IPS-18c (cell line): ENCODE measurements around the gene TAGLN3.
"Not testable (repeated sequence)": the region's sequence is repeated elsewhere in the genome, so short reads cannot be mapped to it uniquely, and the experiment has no call there.

Experiments used
- H3K4me3 ChIP-seq: 2 replicates; pipeline ENCODE4 v1.7.0; 2013; ENCODE audit warnings: low read depth, mild to moderate bottlenecking, low read length, moderate library complexity; ENCODE audit not compliant: insufficient read depth
- H3K9me3 ChIP-seq: one replicate; pipeline ENCODE4 v1.6.1; 2013; ENCODE audit warnings: mild to moderate bottlenecking, low read length, moderate library complexity; ENCODE audit not compliant: control insufficient read depth, insufficient read depth

The TAGLN3 gene

DNA sequence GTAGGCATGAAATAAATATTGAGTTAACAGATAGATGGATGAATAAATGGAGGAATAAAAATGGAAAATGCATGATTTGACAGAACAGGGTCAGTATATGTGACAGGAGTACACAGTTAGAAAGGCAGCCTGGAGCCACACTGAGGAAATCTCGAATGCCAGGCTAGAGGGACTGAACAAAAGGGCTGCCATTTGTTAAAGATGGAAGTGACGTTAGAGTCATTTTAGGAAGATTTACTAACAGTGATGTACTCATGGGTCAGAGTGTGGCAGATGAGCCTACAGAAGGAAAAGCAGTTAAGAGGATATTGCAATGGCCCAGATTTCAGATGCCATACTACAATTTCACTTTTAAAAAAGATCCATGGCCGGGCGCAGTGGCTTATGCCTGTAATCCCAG is 28.4 kb downstream of the TAGLN3 start:
- no peaks in the 10 kb centered on the region for H3K9me3 ChIP-seq

DNA sequence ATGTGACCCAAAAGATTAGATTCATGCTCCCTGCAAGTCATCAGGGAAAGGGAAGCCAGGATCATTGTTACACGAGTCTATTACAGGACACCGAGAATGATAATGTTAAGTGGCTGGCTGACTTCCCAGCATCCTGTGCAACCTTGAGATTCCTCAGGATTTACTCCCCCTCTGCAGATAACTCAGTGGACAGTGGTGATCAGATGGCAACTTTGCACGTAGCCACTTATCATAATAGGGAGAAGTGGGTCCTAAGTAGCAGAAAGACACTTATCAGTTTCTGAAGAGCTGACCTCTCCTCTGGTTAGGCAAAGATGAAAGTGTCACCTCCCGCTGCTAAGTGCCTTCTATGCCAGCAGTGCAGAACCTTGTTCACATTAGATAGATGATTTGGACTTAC is 29.1 kb downstream of the TAGLN3 start:
- no peaks in the 10 kb centered on the region for H3K9me3 ChIP-seq
- no peak overlapping the region for H3K4me3 ChIP-seq

More for the DNA sequence above, 28.4 kb downstream of the TAGLN3 start:
- H3K4me3 ChIP-seq = no peak overlapping the region

DNA sequence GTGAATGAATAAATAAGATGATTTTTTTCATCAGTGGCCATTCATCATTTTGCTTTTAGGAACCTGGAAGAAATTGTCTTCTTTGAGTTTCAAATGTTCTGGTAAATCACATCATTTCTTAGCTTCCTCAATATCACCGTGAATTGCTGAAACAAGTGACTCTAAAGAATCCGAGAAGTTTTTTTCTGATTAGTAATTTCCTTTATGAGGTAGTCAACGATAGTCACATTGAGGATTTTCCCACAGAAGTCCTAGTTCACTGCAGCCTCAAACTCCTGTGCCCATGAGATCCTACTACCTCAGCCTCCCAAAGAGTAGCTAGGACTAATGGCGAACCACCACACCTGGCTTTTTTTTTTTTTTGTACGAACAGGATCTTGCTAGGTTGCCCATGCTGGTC is 32.2 kb downstream of the TAGLN3 start:
- no peak overlapping the region for H3K4me3 ChIP-seq
- no peaks in the 10 kb centered on the region for H3K9me3 ChIP-seq

DNA sequence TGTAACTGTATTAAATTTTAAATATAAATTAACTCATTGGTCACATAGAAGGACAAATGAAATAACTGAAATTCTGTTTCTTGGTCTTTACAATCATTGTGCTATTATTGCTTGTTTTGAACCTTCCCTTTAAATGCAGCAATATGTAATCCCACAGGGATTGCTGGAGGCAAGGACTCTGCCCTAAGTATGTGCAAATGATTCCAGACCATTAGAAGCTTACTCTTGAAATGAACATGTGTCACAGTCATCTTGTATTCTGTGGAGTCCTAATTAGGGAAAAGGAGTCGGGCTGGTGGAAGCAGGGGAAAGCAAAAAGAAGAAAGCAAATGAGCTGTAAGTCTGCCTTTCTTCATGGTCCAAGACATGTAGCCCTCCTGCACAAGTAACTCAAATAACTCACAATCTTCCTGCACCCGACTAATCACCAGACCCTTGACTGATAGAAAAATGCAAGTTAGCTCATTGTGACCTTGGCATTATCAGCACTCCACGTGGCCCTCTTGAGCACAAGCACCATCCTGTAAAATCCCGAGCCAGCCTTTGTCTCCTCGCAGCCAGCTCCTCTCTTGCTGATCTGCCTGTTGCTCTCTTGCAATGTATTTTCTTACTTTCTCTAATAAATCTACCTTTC is 33.5 kb downstream of the TAGLN3 start:
- Histone ChIP-seq H3K9me3 (no peaks in the 10 kb centered on the region), H3K4me3 (no peak overlapping the region)

DNA sequence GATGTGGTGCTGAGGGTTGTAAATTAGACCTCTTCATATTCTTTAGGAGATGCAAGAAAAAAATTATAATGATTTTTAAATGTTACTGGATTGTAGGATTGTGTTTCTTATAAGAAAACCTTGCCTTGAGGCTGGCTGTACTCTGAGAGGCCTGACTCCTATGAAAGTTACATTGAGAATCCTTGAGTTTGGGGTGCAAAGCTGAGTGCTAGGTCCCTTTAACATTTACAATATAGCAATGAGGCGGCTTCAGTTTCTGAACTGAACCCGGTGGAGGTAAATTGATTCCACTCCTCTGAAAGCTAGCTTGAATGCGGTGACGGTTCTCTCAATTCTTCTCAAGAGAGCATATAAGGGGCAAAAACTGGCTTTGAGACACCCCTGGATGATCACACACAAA is 35.7 kb downstream of the TAGLN3 start, which contains the start of gene TMPRSS7:
TMPRSS7 (plus strand) TSS at position 301 of the 400 bp plus-strand sequence. CDS start 110 bp downstream, outside the sequence.
- no peaks in the 10 kb centered on the region for H3K9me3 ChIP-seq
- no peak within 1 kb of the TSS for H3K4me3 ChIP-seq

DNA sequence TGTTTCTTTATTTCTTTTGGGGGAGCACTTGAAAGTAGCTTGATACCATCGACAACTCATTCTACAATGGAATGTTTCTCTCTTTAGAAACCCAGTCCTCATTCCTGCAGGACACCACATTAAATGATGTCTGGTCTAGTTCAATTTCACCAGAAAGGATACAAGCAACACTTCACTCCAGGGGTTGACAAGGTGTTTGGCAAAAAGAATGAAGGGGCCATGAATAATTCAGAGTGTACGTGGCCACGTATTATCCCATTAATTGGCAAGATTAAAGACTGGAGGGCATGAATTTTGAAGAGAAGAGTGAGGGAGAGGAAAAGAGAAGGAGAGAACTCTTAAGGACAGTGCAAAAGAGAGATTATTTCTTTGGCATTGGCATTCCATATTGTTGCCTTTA is 36.5 kb downstream of the TAGLN3 start:
- Histone ChIP-seq H3K9me3 (no peaks in the 10 kb centered on the region), H3K4me3 (no peak overlapping the region)

DNA sequence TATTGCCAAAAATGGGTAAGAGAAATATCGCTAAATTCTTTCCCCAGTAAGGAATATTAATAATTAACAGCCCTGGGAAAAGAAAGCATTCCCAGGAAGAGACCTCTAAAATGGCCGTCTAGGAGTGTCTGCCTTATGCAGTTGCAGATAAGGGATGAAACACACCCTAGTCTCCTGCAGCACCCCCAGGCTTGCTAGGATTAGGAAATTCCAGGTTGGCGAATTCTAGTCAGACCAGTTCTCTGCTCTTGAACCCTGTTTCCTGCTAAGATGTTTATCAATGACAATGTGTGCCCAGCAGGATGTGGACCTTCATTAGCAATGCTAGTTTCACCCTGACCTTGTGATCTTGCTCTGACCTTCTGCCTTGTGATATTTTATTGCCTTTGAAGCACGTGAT is 38.5 kb downstream of the TAGLN3 start:
- H3K4me3 ChIP-seq, H3K9me3 ChIP-seq: not testable (repeated sequence)

DNA sequence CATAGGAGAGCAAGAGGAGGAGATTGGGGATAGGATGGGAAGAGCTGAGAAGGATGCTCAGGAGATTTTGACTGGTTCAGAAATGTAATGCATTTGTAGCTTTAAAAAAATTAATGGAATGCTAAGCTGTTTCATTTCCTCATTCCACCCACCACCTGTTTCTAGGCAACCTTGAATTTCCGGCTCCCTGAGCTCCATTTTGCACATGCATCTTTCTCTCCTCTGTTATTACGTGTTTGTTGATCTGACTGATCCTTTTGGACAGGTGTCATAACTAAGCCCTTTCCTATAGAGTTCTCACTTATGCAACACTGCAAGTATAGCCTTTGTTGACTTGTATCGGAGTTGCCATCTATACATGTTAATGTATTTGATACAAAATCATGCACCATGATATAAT is 40.1 kb downstream of the TAGLN3 start:
- Histone ChIP-seq H3K9me3 (no peaks in the 10 kb centered on the region), H3K4me3 (no peak overlapping the region)

DNA sequence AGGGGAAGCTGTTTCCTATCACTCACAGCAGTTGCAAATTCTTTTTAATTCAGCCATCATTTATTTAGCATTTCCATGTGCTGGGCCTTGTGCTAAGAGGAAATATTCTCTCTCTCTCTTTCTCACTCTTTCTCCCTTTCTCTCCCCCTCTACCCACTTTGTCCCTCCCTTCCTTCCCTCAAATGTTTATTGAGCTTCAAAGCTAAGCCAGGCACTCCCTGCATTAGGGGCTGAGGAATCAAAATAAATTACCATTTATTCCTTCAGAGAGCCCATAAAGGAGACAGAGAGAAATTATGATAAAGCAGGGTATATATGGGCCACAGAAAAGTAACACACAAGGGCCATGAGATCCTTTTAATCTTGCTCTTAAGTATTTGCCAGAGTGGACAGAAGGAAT is 42.6 kb downstream of the TAGLN3 start:
- Histone ChIP-seq H3K9me3 (no peaks in the 10 kb centered on the region), H3K4me3 (no peak overlapping the region)

DNA sequence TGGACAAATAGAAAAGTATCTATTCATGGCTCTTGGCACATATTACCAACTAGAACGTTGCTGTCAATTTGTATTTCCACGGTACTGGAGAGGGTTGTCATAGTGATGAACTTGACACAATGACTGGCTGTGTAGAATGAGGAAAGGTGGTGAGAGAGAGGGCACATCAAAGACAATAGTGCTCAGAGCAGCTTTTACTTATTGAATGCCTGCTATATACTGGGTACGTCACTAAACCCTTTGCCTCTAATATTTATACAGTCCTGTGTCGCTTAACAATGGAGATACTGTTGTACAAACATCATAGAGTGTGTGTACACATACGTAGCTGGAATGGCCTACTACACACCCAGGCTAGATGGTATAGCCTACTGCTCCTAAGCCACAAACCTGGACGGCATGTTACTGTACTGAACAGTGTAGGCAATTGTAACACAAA is 44.1 kb downstream of the TAGLN3 start:
- Histone ChIP-seq H3K4me3 (no peak overlapping the region), H3K9me3 (no peaks in the 10 kb centered on the region)

DNA sequence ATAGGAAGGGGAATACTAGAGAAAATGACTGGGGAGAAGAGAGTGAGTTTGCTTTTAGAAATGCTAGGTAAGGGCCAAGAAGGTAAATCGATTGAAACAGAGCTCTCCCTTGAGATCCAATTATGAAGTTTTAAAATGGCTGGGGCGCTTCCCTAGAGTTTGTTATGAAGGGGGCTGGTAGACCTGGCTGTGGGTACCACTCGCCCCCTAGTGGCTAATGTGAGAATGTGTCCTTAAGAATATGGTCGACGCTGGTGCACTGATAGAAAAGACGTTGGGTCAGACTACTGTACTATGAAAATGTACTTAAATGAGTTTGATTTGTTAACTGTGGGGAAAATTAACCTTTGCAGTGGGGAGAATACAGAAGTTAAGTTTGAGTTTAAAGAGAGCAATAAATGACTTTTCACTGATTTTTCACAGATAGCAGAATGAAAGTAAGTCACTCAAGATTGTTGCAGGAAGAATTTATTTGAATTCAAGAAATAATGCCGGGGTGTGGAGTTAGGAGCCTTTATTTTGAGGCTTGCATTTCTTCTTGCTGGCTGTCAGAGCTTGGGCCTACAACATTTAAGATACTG is 45.0 kb downstream of the TAGLN3 start:
- Histone ChIP-seq H3K4me3 (no peak overlapping the region), H3K9me3 (no peaks in the 10 kb centered on the region)

DNA sequence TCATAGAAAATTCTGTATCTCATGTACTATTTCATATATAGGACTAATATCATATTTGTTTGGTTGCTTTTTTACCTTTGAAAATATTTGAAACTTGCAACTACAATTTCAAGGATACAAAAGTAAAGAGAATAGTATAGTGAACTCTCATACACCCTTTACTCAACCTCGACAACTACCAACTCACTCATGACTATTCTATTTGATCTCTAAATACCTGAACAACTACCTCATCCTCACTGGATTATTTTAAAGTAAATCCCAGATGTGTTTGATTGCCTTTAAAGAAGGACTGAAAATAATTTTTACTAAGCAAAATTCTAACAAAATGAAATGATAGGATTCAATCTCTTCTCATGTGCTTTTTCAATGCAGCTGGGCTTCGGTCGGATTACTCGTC is 47.9 kb downstream of the TAGLN3 start:
- Histone ChIP-seq H3K4me3 (no peak overlapping the region), H3K9me3 (no peaks in the 10 kb centered on the region)

DNA sequence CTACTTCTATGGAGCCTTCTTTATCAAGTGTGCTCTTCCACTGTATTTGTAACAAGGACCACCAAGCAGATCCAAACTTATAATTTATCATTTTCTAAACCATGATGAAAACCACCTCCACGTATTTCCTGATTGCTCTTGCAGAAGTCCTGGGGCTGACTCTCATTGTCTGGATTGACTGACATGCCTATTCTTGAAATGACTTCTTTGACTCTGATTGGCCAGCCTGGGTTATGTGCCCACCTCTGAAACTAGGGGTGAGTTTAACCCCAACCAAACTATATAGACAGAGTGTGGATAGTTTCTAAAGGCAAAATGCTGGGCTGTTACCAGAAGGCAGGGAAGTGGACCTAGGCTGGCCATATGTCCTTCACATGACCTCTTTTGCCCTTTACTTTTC is 48.5 kb downstream of the TAGLN3 start:
- H3K4me3 ChIP-seq = no peak overlapping the region
- H3K9me3 ChIP-seq = no peaks in the 10 kb centered on the region

DNA sequence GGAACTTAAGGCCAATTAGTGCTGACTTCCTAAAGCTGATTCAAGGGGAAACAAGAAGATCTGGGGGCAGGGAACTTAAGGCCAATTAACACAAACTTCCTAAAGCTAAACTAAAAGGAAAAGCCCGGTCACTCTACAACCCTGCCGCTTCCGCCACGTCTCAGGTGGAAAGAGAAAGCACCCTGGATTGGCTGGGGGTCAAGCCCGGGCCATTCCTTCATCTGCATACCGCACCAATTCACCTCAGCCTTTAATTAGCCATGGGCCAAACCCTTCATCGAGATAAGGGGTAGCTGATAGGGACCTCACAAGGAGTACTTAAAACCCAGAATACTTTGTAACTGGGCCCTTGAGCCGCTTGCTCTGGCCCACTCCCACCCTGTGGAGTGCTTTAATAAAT is 50.2 kb downstream of the TAGLN3 start:
- Histone ChIP-seq H3K4me3 (no peak overlapping the region), H3K9me3 (no peaks in the 10 kb centered on the region)

DNA sequence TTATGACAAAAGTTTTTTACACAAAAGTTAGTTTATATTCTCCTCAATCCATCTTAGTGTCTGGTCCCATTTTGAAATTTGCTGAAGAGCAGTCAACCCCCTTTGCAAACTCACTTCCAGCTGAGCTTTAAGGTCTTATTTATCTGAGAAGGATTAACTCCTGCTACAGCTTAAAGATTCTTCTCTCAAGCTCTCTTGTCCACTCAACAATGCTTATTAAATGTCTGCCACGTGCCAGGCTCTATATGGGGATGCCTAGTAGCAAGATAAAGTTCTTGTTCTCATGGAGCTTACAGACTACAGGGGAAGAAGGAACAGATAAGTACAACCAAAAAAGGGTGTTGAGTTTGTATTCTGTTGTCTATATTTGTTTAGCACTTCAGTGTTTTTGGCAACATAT is 54.5 kb downstream of the TAGLN3 start:
- Histone ChIP-seq H3K9me3 (no peaks in the 10 kb centered on the region), H3K4me3 (no peak overlapping the region)

DNA sequence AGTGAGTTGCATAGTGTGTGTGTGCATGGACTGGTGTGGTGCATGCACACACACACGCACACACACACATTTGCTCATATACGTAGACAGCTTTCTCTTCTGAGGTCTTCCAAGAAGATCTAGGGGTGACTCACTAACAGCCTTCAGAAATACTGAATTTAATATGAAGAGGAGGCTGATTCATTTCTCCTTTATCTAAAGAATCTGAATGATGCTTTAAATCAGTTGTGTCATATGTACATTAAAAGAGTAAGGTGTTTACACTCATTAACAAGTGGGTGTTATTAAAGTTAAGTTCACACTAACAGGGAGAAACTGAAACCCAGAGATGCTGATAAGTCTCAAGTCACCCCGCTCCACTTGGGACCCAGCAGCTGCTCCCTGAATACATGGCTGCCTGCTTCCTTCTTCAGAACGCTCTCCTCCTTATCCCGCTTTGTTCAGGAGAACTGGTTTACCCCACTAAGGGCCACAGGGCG is 57.8 kb downstream of the TAGLN3 start:
- Histone ChIP-seq H3K4me3 (no peak overlapping the region), H3K9me3 (no peaks in the 10 kb centered on the region)

DNA sequence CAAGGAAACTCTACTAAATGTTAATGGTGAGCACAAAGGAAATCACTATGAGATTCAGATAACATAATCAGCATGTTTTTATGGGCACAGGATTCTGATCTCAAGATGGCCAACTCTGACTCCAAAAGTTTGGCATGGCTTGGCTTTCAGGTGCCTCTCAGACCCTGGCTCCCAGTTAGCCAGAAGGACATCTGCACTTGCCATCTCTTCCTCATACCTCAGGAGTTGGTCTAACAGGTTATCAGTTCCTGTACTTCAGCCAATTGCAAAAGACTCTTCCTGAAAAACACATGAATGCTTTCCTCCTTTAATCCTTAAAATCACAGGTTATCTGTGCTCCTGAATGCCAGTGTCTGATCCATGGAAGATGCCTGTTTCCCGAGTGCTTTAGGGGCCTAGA is 60.8 kb downstream of the TAGLN3 start:
- no peaks in the 10 kb centered on the region for H3K9me3 ChIP-seq
- no peak overlapping the region for H3K4me3 ChIP-seq

DNA sequence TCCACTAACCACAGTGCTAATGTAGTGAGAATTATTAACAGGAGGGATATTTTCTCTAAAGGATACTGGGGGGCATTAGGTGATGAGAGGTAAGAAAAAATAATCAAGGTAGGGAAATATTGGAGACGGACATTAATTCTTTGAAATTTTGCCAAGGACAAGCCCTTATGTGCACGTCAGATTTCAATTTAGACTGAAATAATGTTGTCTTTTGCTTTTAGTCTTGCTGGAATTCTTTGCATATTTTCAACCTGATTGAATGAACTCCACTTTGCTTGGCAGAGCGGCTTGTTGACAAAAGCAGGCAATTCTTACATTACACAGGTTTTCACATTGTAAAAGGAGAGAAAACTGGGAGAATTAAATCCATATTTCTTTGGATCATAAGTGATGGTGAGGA is 62.4 kb downstream of the TAGLN3 start:
- Histone ChIP-seq H3K9me3 (no peaks in the 10 kb centered on the region), H3K4me3 (no peak overlapping the region)
